ENCODE measurements around the gene TENM3.

DNA sequence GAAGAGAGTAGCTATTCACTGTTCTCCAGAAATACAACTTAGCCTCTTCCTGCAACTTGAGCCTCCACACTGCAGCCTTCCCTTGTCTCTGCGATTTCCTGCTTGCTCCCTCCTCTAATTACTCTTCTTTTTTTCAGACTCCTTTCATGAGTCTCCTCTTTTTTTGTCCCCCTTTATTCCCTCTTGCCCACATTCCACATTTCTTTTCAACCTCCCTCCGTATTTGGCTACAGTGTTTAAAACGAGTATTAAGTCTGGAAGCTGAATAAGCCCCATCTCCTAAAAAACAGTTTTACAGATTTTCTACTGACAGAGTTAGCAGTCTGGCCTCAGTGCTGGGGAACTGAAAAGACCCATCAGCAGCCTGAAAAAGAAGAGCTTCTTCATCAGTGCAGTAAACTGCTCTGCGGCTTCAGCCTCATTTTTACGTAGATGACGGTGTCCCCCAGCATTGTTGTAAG is 141.5 kb downstream of the TENM3 start:
- TF ChIP-seq, protein P1, sequence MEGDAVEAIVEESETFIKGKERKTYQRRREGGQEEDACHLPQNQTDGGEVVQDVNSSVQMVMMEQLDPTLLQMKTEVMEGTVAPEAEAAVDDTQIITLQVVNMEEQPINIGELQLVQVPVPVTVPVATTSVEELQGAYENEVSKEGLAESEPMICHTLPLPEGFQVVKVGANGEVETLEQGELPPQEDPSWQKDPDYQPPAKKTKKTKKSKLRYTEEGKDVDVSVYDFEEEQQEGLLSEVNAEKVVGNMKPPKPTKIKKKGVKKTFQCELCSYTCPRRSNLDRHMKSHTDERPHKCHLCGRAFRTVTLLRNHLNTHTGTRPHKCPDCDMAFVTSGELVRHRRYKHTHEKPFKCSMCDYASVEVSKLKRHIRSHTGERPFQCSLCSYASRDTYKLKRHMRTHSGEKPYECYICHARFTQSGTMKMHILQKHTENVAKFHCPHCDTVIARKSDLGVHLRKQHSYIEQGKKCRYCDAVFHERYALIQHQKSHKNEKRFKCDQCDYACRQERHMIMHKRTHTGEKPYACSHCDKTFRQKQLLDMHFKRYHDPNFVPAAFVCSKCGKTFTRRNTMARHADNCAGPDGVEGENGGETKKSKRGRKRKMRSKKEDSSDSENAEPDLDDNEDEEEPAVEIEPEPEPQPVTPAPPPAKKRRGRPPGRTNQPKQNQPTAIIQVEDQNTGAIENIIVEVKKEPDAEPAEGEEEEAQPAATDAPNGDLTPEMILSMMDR (IDR thresholded peaks at IDR 0.05; ENCODE audit: insufficient read depth, low read length, poor library complexity, severe bottlenecking) = no peak
- TF ChIP-seq EZH2phosphoT487 (conservative IDR thresholded peaks at IDR 0.05; ENCODE audit: low read length) = no peak
